Gastroesophageal sphincter (tissue), 3 donors: ENCODE results near the gene DNAJC10.

Source experiments
- POLR2A ChIP-seq, 2 donors: fragments of 450-650 bp; IDR thresholded peaks; one replicate each; pipeline ENCODE4 v1.6.1; 2017; ENCODE audit warnings: antibody characterized with exemption in 2 of 2, mild to moderate bottlenecking in 2 of 2, moderate library complexity in 1 of 2
- POLR2AphosphoS5 ChIP-seq: sonication (generic); formaldehyde crosslinking; IDR thresholded peaks from one replicate; pipeline ENCODE4 v1.6.1; 2017; ENCODE audit warnings: antibody characterized with exemption
- TF ChIP-seq, protein P1 (sequence below), 4 experiments: fragments of 200-600 bp in 2 of 4; fragments of 450-650 bp in 2 of 4; sonication (generic) in 1 of 4; IDR thresholded peaks; one replicate each; pipeline ENCODE4 v1.5.1; 2017 to 2019; ENCODE audit warnings: antibody characterized with exemption in 4 of 4, mild to moderate bottlenecking in 2 of 4, moderate library complexity in 2 of 4

DNA sequence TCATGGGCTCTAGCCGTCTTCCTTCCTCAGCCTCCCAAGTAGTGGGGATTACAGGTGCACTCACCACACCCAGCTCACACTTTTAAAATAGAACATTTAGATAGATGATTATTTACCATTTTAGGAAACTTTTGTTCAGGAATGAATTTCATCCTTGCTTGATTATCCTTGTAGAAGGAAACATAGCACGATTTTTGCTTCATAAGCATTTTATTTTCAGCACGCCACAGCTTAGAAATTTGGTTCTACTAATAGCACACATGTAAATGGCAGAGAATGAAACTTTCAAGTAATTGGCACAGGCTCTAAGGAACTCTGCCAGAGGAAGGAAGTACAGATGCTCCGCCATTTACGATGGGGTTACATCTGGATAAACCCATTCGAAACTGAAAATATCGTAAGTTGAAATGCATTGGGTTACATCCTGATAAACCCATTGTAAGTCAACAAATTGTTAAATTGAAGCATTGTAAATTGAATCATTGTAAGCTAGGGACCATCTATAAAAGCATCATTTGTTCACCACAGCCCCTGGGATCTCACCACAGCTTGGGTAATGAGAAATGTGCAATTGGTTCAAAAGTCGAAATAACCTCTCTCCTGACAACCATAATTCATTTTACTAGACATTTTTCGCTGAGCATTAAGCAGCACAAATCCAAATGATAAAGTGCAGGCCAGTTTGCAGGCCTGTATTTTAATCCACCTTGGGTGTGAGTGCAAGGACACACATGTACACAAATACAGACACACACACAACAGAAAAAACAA, 117.2 kb downstream of the DNAJC10 start:
- TF ChIP-seq, protein P1, sequence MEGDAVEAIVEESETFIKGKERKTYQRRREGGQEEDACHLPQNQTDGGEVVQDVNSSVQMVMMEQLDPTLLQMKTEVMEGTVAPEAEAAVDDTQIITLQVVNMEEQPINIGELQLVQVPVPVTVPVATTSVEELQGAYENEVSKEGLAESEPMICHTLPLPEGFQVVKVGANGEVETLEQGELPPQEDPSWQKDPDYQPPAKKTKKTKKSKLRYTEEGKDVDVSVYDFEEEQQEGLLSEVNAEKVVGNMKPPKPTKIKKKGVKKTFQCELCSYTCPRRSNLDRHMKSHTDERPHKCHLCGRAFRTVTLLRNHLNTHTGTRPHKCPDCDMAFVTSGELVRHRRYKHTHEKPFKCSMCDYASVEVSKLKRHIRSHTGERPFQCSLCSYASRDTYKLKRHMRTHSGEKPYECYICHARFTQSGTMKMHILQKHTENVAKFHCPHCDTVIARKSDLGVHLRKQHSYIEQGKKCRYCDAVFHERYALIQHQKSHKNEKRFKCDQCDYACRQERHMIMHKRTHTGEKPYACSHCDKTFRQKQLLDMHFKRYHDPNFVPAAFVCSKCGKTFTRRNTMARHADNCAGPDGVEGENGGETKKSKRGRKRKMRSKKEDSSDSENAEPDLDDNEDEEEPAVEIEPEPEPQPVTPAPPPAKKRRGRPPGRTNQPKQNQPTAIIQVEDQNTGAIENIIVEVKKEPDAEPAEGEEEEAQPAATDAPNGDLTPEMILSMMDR (IDR thresholded peaks at IDR 0.05), result no peak
- TF ChIP-seq POLR2A (IDR thresholded peaks at IDR 0.05) (no peak), POLR2AphosphoS5 (no peak)
